Dermis blood vessel endothelial cell (primary cell): ENCODE results near the gene ARHGAP6. TPM values are rescaled to one million over a fixed set of nuclear protein-coding genes. Genes with fewer than 3 reads are reported as not detected.

Experiments used
- DNase-seq: peaks from one replicate; pipeline ENCODE4 v3.0.0; 2010
- total RNA-seq: library from RNA; depleted of rRNA; stranded (reverse); fragments of >200 nt; gene quantifications from 2 replicates; pipeline ENCODE4 v1.2.3, GENCODE V29; 2014

ARHGAP6 gene
- total RNA-seq, 1 donor from 2014 or later: 0.17 TPM

DNA sequence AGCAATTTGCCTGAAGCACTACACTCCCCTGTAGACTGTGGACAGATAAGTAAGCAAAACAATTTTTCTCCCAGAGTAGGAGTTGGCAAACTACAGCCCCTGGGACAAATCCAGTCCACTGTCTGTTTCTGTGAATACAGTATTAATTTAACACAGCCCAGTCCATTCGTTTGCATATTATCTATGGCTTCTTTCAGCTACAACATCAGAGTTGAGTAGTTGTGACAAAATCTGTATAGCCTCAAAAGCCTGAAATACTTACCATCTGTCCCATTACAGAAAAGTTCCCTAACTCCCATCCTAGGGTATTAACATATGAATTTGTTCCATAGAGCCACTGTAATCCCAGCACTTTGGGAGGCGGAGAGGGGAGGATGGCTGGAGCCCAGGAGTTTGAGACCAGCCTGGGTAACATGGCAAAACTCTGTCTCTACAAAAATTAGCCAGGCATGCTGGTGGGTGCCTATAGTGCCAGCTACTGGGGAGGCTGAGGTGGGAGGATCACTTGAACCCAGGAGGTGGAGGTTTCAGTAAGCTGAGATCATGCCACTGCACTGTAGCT is 319.5 kb downstream of the ARHGAP6 start:
- DNase-seq: no peak

DNA sequence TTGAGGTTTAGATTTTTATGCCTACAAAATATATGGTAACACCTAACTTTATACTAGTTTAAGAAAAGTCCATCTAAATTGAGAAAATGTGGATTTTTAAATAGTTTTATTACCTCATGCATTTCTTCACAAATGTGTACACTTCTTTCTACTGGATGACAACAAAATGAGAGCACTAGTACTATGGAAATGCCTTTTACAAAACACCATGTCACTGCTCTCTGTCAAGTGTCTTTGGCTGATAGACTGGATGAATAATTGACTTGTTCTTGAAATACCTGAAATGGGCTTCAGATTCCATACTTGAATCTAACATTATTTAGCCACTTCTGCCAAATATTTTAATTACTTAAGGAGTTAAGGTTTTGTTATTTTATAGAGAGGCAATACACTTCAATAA is 323.0 kb downstream of the ARHGAP6 start:
- no peak for DNase-seq

DNA sequence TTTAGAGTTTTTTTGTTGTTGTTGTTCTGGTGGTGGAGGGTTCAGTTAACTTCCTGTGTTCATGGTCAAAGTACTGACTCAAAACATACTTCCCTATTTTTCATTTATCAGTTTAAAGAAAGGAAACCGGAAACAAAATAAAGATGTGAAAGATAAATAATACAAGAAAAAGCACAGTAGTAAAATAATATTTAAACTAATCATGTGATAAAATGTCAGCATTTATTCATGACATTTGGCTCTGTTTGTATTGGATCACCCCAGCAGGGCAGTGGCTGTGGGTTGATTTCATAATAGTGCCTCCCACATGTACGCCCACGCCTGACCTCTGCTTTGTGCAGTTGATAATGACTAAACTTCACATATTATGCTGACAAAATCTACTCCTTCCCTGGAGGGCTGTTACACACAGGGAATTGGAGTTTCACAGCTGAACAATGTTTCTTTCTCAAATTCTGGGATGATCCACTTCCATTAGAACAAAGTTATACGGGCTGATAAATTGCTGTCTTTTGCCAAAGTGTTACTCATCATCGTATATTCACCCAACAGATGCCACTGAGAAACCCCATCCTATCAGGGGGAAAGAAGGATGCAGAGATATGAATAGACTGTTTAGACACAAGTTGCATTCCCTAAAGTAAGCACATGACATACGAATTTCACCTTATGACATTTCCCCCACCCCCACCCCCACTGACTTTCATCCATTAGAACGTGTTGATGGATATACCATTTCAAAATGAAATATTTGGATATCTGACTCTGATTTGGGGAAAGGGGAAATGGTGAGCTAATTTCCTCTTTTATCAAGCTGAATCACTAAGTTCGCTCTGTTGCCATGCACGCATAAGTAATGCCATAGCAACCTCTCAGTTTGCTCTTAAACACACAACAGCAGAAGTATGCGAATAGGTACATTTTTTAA is 324.2 kb downstream of the ARHGAP6 start:
- DNase-seq: peak; percentile 91

DNA sequence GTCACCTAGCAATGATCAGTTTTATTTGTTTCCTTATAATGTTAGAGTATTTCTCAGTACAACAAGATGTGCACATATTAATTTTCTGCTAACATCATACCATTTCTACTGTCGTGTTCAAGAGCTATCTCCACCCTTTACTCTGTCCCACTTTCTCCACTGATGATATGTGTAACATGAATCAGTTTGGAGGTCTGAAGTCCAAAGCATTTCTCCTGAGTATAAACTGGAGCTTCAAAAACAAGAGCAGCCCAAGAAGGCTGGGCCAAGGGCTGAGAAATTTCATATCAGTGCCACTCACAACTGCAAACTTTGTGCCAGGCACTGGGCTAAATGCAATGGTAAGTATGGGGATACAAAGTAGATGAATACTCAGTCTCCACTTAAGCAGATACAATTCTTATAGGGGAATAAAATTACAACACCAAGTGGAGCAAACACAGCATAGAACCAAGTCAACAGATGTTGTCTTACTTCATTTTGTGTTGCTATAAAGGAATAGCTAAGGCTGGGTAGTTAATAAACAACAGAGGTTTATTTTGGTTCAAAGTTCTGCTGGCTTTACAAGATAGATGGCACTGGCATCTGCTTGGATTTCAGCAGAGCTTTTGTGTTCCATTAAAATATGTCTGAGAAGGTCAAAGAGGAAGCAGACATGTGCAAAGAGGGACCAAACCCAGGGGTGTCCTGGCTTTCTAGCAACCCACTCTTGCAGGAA is 328.3 kb downstream of the ARHGAP6 start:
- DNase-seq: no peak

DNA sequence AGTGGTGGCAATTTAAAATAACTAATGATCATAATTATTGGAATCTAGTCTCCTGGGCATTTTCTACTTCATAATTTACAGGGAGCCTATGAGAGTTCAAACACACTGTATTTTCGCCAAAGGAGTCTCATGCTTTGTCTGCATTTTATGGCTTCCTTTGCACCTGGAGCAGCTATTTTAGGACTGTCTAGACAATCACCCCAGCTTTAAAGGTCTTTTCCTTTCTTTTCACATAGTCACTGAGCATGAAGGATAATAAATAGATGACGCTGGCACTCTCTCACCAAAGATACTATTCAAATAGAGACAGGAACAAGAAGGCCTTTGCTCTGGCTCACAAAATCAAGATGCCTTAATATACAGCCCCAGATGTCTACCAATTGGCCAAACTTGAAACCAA is 329.5 kb downstream of the ARHGAP6 start:
- DNase-seq: peak; percentile 65

DNA sequence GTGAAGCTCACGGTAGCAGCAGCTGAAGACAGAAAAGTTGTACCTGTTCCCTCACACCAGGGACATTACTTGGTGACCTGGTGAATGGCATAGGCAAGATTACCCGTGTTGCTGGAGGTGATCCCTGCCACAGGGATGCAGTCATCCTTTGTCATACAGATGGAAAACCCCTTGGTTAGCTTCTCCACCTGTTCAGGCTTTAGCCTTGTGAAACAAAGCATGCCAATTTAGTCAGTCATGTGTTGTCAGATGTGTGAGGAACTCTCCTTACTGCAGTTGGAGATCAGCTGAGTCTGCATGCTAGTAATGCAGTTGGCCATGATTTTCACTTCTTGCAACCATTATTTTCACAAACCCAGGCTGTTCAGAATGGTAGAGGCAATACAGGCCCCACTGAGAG is 331.6 kb downstream of the ARHGAP6 start:
- DNase-seq: no peak

DNA sequence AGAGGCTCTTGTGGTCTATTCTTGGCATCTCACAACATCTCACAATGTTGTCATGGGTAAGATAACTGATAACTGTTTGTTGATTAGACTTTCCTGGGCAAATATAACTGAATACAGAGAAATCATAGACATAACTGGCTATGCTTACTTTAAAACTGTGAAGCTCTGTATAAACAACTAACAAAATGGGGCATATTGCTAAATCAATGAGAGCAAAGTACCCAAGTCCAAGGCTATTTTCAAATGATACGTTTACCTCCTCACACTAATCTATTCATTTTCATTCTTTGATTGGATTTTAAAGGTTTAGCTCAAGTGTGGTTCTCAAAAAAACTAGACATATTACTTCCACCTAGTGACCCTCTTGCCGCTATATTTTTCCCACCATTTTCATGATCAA is 333.9 kb downstream of the ARHGAP6 start:
- DNase-seq: no peak

DNA sequence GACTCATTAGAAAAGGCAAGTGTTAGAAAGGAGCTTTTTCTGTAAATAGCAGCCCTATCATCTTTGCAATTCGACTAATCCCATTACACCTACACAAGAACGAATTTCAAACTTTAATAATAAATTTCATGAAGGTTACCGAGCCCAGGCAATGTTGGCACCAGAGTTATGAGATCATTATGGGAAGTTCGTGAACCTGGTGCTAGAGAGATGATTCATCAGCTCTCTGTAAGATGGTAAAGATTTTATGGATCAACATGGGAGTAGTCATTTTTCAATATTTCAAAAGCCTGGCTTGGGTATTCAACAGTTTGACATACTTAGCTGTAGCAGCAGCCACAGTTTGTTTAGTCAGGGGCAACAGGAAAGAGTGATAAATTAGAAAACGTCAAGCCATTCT is 336.7 kb downstream of the ARHGAP6 start:
- DNase-seq: peak; percentile 30

DNA sequence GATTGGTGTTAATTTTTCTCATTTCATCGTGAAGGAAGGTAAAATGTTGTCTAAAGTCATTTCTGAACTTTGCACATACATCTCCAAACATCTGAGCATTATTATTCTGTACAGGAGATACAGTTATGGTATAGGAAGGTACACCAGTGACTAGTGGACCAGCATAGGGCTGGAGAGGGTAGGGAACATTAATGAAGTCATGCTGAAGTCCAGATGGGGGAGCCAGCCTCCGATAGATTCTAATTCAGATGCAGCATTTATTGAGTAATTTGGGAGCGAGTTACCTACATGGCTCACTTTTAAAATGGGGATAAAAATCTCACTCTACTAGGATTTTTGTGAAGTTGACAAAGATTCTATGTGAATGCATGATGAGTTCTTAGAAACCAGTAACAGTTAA is 337.6 kb downstream of the ARHGAP6 start:
- DNase-seq: no peak

DNA sequence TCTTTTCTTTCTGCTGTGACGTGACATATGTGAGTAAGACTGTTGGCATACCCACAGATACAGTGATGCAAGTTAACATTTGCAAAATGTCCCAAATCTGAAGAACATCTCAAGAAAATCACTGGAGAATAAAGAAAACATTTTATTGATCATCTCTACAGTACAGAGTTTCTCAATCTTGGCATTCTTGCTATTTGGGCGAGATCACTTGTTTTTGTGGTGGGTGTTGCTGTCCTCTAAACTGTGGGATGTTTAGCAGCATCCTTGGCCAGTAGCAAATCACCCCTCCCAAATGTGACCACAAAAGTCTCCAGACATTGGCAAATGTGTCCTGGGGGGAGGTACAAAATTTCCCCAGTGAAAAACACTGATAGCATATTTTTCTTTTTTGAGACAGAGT is 343.7 kb downstream of the ARHGAP6 start:
- DNase-seq: no peak

DNA sequence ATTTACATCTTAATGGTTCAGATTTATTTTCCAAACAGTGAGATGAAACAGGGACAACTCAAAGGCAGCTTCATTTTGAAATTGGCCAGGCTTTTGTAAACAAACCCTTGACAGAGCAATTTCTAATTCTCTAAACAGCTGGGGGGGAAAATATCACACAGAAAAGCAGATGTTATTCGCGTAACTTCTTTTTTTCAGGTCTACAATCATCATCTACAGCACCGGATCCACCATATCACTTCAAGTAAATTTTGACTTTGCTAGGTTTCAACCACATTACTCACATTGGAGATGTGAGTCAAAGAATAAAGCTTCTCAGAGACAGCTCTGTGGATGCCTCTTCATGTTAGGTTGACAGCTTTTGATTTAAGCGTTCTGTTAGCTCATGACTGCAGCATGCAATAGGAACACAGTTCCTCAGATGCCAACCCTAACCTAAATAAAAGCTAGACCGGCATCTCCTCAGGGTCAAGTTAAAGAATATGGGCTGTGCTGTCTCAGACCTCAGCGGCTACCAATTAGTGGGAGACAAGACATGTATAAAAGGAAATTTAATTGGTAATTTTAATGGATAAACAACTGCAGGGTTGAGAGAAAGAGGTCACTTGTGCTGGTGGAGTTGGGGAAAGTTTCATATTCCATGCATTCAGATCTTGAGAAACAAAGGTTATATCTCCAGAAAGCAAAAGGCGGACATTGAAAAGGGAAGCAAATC is 345.8 kb downstream of the ARHGAP6 start:
- no peak for DNase-seq

DNA sequence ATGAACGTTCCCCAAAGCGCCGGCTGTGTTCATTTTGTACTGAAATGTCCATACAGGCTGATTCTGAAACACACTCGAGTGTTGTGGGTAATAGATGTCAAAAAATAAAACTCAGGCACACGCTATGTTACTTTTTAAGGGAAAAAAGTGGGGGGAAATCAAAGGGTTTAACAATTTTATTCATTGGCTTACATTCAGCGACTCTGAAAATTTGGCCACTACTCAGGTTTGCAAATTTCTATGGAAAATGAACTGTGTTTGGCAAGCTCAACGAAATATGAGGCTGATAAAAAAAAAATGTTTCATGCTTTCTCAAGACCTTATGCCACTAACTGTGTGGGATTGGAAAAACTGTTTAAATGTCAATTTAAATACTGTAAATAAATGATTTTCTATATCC is 354.0 kb downstream of the ARHGAP6 start:
- no peak for DNase-seq

DNA sequence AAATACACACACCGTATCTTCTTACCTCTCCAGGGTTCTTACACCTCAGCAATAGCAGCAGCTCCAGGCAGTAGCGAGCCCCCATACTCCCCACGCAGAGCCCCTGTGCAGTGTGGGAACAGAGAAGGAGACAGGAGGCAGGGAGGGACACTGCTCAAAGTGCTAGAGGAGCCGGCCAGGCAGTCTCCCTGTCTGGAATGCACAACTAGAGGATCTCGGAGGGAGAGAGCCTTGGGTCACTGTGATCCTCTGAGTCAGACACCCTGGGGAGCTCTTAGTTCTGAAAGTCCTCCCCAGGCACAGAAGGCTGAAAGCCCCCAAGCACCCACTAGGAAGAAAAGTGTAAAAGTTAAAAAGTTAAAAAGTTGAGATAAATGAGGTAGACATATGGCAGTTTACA is 356.5 kb downstream of the ARHGAP6 start:
- DNase-seq: no peak

DNA sequence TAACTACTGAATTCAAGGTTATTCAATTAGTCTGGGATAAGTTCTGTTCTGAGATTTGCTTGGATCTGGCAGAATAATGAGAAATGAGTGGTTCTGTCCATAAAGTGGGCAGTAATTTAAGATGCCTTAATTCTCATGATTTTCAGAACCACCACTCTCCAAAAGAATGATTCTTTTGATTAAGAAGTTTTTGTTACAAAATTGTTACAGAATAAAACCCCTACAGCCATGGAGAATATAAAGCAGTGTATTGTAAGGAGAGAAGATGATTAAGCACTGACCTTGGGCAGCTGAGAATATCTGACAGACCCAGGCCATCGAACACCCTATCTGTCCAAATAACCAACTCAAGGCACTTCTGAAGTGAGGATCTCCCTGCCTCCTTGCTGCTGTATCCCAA is 360.1 kb downstream of the ARHGAP6 start:
- no peak for DNase-seq

DNA sequence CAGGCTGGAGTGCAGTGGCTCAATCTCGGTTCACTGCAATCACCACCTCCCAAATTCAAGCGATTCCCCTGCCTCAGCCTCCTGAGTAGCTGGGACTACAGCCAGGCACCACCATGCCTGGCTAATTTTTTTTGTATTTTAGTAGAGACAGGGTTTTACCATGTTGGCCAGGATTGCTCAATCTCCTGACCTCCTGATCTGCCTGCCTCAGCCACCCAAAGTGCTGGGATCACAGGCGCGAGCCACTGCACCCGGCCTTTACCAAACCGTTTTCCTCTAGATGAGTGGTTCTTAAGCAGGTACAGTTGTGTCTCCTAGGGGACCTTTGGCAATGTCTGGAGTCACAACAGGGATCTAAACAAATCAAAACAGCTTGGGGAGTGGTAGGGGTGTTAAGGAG is 360.9 kb downstream of the ARHGAP6 start:
- no peak for DNase-seq

DNA sequence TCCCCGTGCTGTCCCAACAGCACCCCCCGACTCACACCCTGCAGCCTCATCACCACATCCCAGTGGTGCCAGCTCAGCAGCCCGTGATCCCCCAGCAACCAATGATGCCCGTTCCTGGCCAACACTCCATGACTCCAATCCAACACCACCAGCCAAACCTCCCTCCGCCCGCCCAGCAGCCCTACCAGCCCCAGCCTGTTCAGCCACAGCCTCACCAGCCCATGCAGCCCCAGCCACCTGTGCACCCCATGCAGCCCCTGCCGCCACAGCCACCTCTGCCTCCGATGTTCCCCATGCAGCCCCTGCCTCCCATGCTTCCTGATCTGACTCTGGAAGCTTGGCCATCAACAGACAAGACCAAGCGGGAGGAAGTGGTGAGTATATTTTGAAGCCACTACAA is 367.1 kb downstream of the ARHGAP6 start:
- DNase-seq: no peak

DNA sequence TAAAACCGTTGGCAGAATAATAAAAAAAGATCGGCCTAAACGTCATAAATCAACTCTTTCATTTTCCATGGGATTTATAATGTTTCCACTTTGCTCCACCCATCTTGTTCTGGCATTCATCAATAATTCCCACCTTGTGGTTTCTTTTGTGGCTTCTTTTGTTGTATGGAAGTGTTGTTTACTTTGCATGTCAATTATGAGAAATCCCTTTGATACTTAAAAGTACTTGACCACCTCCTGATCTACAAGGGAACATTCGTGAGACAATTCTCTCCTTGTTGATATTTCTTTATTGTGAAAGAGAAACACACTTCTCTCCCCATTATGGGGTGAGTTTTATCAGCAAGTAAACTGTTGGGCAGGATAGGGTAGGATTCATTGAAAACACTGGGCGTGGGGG is 369.7 kb downstream of the ARHGAP6 start:
- no peak for DNase-seq

DNA sequence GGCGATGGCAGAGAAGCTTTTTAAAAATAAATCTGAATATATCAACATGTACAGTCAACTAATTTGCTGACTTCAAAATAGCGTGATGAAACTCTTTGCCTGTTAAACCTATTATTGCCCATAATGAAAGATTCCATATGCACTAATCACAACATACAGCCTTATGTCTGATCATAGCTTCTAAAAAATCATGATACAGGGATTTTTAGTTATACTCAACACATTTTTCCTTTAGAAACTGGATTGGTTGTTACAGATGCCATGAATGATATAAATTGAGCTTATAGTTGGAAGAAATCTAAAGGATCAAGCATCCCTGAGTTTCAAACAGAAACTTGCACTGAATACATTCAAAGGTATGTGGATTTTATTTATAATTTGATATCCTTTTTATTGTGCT is 372.6 kb downstream of the ARHGAP6 start, which contains the start of gene AMELX:
Gene AMELX, plus strand, starts transcription at position 301 of the 400 bp plus-strand sequence. CDS start 1,376 bp downstream, outside the sequence.
- DNase-seq: no peak

DNA sequence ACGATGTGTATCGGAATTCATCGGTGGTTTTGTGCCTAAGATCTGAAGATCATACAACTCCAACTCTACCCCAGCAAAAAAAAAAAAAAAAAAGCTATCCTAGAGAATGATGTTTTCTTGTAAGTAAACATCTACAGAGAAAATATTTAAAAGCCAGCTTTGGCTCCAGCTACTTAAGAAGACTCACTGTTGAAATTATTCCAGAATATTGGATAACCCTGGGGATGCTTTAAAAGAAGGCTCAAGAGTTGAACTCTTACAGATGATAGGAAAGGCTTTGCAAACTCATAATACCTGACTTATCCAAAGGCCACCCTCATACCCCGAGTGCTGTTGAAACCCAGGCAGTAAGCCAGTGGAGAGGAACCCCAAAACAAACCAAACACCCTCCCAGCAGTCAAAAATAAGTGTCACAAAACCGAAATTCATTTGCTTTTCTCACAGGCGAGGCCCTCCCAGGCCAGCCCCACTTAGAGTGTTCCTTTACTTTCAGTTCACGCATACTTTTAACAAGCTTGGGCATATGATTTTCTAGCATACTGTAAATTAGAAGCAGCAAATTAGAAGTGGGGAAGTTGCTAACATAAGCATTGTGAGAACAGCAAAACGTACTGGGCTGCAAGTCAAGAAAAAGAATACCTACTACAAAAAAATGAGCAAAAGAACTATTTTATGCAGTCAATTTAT is 375.2 kb downstream of the ARHGAP6 start:
- no peak for DNase-seq

DNA sequence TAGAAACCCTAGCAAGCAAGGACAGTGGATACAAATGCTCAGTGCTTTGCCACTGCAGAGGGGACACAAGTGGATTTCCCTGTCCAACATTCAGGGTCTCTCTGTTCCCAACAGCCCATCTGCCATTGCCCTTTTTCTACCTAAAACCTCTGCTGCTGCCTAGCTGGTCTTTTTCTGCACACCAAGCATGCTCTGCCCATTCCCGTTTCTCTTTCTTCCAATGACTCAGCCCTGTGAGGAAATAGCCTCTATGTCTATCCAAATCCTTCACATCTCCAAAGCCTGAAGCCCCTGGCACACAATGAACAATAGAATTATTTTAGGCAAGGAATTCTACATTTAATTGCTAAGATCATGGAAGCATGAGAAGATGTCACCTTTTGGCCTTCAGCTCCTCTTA is 378.2 kb downstream of the ARHGAP6 start:
- DNase-seq: no peak

DNA sequence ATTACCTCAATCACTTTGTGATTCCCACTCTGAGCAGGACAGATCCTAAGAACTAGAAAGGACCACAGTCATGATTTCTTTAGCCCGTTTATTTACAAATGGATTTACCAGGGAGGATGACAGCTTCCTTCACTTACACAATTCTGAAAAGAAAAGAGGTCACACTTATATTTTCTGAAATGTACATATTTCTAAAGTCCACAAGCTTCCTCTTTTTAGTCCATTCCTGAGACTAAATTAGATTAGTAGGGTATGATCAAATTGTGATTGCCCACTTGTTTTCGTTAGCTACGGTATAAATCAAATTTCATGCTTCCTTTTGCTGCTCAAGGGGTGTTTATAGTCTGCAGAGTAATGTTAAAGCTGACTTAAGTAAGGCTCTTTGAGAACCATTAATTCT is 380.1 kb downstream of the ARHGAP6 start:
- DNase-seq: no peak

DNA sequence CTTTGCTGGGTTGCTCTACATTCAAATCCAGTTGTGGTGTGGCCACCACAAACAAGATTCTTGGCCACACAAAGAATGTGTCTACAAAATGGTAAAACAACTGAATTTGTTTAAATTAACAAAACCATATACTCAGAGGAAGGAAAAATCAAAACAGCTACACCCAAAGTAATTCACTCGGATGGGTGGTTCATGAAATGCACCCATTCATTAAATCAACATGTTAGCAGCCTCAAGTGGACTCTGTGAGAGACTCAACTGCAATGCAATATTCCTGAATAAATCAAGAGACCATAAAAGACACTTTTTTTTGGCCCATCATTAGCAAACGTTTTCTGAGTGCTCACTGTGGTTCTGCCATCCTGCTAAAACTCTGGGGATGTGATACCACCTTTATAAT is 383.7 kb downstream of the ARHGAP6 start:
- no peak for DNase-seq
